Measurements from ENCODE around the gene XXYLT1.
A peak's percentile ranks its signal among the peaks of the same experiment; 100 is the strongest.

The XXYLT1 gene

GRCh38 chr3:195151866-195152541 lies 119.0 kb downstream of the XXYLT1 start:
- DNase-seq (ENCODE audit: low read depth, low spot score) = no peak

- no peak for DNase-seq (ENCODE audit: low read depth, low spot score)
Measured at GRCh38 chr3:195151402-195151801, 119.6 kb downstream of the XXYLT1 start.

GRCh38 chr3:195150181-195151118 lies 120.5 kb downstream of the XXYLT1 start:
- DNase-seq (ENCODE audit: low read depth, low spot score) = peak; percentile 78

- no peak for DNase-seq (ENCODE audit: low read depth, low spot score)
Measured at GRCh38 chr3:195149292-195150030, 121.5 kb downstream of the XXYLT1 start.

GRCh38 chr3:195148549-195148948 lies 122.4 kb downstream of the XXYLT1 start:
- DNase-seq (ENCODE audit: low read depth, low spot score) = no peak

GRCh38 chr3:195147649-195148080 lies 123.3 kb downstream of the XXYLT1 start:
- no peak for DNase-seq (ENCODE audit: low read depth, low spot score)

GRCh38 chr3:195146131-195146530 lies 124.8 kb downstream of the XXYLT1 start:
- no peak for DNase-seq (ENCODE audit: low read depth, low spot score)

GRCh38 chr3:195145579-195145978 lies 125.4 kb downstream of the XXYLT1 start:
- DNase-seq (ENCODE audit: low read depth, low spot score) = no peak

GRCh38 chr3:195143221-195143620 lies 127.7 kb downstream of the XXYLT1 start:
- DNase-seq (ENCODE audit: low read depth, low spot score) = no peak

GRCh38 chr3:195142519-195142918 lies 128.4 kb downstream of the XXYLT1 start:
- no peak for DNase-seq (ENCODE audit: low read depth, low spot score)

GRCh38 chr3:195140816-195141793 lies 129.9 kb downstream of the XXYLT1 start:
- no peak for DNase-seq (ENCODE audit: low read depth, low spot score)

GRCh38 chr3:195140410-195140809 lies 130.5 kb downstream of the XXYLT1 start:
- no peak for DNase-seq (ENCODE audit: low read depth, low spot score)

- no peak for DNase-seq (ENCODE audit: low read depth, low spot score)
Measured at GRCh38 chr3:195139876-195140240, 131.1 kb downstream of the XXYLT1 start.

- no peak for DNase-seq (ENCODE audit: low read depth, low spot score)
Measured at GRCh38 chr3:195139091-195139875, 131.7 kb downstream of the XXYLT1 start.

- no peak for DNase-seq (ENCODE audit: low read depth, low spot score)
Measured at GRCh38 chr3:195137638-195138588, 133.0 kb downstream of the XXYLT1 start.

- DNase-seq (ENCODE audit: low read depth, low spot score) = no peak
Measured at GRCh38 chr3:195135917-195136316, 135.0 kb downstream of the XXYLT1 start.

- DNase-seq (ENCODE audit: low read depth, low spot score) = no peak
Measured at GRCh38 chr3:195134431-195134830, 136.5 kb downstream of the XXYLT1 start.

- DNase-seq (ENCODE audit: low read depth, low spot score) = no peak
Measured at GRCh38 chr3:195133462-195133861, 137.5 kb downstream of the XXYLT1 start.

GRCh38 chr3:195133013-195133412 lies 137.9 kb downstream of the XXYLT1 start:
- DNase-seq (ENCODE audit: low read depth, low spot score) = no peak

Measured in ELF-1 (cell line).